ENCODE measurements around the gene UQCRC1.

The UQCRC1 gene

GRCh38 chr3:48555231-48555948, 54.1 kb downstream of the UQCRC1 start:
- no peak for TF ChIP-seq GATA2 (IDR thresholded peaks at IDR 0.05; ENCODE audit: low read depth, low read length)
- no peak for TF ChIP-seq GATA3 (IDR thresholded peaks at IDR 0.05; ENCODE audit: low read depth, low read length)

- no peak for TF ChIP-seq GATA2 (IDR thresholded peaks at IDR 0.05; ENCODE audit: low read depth, low read length)
- TF ChIP-seq GATA3 (IDR thresholded peaks at IDR 0.05; ENCODE audit: low read depth, low read length) = no peak
Measured at GRCh38 chr3:48553886-48554845, 55.3 kb downstream of the UQCRC1 start.

GRCh38 chr3:48553361-48553760, 56.1 kb downstream of the UQCRC1 start:
- no peak for TF ChIP-seq GATA2 (IDR thresholded peaks at IDR 0.05; ENCODE audit: low read depth, low read length)
- no peak for TF ChIP-seq GATA3 (IDR thresholded peaks at IDR 0.05; ENCODE audit: low read depth, low read length)

DNA sequence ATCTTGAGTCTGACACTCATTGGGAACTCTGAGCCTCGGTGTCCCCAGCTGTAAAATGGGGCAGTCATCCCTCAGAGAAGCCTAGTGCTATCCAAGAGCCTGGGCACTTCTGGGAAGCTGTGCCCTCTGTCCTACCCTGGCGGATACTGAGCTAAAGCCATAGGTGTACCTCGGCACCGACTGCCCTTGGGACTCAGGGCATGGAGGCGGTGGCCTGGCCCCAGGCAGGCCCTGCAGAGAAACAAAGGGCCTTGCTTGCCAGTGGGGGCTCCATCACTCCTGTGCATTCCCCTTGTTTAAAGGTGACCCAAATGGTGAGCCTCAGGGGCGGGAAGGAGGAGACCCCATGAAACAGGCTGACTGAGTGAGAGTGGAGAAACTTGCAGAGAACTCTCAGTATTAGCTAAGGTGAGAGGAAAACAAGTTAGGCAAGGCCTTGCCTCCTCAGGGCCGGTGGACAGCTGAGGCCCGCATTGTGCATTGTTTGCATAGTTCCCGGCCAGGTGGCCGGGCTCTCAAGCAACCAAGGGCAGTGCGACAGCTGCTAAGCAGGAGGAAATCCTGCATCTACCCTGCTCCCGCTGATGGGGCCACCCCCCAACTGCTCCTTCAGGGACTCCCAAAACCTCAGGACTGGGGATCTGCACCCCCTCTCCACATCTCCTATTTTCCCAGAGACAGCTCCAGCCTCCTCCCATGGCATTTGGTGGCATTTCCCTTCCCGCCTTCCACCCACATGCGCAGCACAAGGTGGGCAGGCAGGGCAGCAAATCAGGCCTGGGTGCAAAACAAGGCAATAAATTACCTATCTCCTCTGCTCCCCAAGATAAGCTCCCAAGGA, 57.1 kb downstream of the UQCRC1 start:
- TF ChIP-seq GATA3 (IDR thresholded peaks at IDR 0.05; ENCODE audit: low read depth, low read length) (no peak), GATA2 (IDR thresholded peaks at IDR 0.05; ENCODE audit: low read depth, low read length) (no peak)
